Loucy (cell line): ENCODE data around the gene PSMB9.

ENCODE experiments used
- H2AFZ ChIP-seq: fragments of 200-600 bp; sonication (generic); 2 replicates; pipeline ENCODE4 v1.6.0; 2016; ENCODE audit warnings: antibody characterized with exemption, mild to moderate bottlenecking, low read length, moderate library complexity
- H3F3A ChIP-seq: fragments of 200-600 bp; 2 replicates; pipeline ENCODE4 v1.6.0; 2016; ENCODE audit warnings: antibody characterized with exemption, low read depth, mild to moderate bottlenecking
- H3K27me3 ChIP-seq: fragments of 200-600 bp; sonication (generic); 2 replicates; pipeline ENCODE4 v1.6.1; 2014; ENCODE audit warnings: low read length, mild to moderate bottlenecking; ENCODE audit not compliant: insufficient read depth, poor library complexity, severe bottlenecking
- H3K36me3 ChIP-seq: fragments of 200-600 bp; sonication (generic); 2 replicates; pipeline ENCODE4 v1.6.1; 2016; ENCODE audit warnings: low read length; ENCODE audit not compliant: insufficient read depth
- H3K4me1 ChIP-seq: fragments of 200-600 bp; sonication (generic); 2 replicates; pipeline ENCODE4 v1.5.1; 2014; ENCODE audit warnings: low read length, mild to moderate bottlenecking; ENCODE audit not compliant: insufficient read depth, poor library complexity, severe bottlenecking
- H3K4me2 ChIP-seq: fragments of 200-600 bp; sonication (generic); 2 replicates; pipeline ENCODE4 v1.6.0; 2014; ENCODE audit warnings: antibody characterized with exemption, low read length, low read depth, mild to moderate bottlenecking; ENCODE audit not compliant: poor library complexity, severe bottlenecking
- H3K4me3 ChIP-seq: fragments of 200-600 bp; sonication (generic); 2 replicates; pipeline ENCODE4 v1.5.1; 2014; ENCODE audit warnings: low read length, mild to moderate bottlenecking, mixed read lengths; ENCODE audit not compliant: poor library complexity, severe bottlenecking
- H3K79me2 ChIP-seq: fragments of 200-600 bp; sonication (generic); 2 replicates; pipeline ENCODE4 v1.6.1; 2014; ENCODE audit warnings: low read length; ENCODE audit not compliant: insufficient read depth
- H3K9ac ChIP-seq: fragments of 200-600 bp; sonication (generic); 2 replicates; pipeline ENCODE4 v1.6.0; 2014; ENCODE audit warnings: mild to moderate bottlenecking, low read depth, low read length, moderate library complexity; ENCODE audit not compliant: poor library complexity, severe bottlenecking
- H3K9me2 ChIP-seq: fragments of 200-600 bp; sonication (generic); replicated peaks from 2 replicates; pipeline ENCODE4 v1.6.1; 2016; ENCODE audit warnings: low read depth, low read length, mixed read lengths
- H3K9me3 ChIP-seq: fragments of 200-600 bp; sonication (generic); 2 replicates; pipeline ENCODE4 v1.6.1; 2014; ENCODE audit warnings: mild to moderate bottlenecking, antibody characterized with exemption, low read length, low read depth; ENCODE audit not compliant: insufficient read depth
- H4K20me1 ChIP-seq: fragments of 200-600 bp; sonication (generic); 2 replicates; pipeline ENCODE4 v1.6.0; 2014; ENCODE audit warnings: antibody characterized with exemption, low read length, mild to moderate bottlenecking; ENCODE audit not compliant: insufficient read depth, poor library complexity, severe bottlenecking
- CTCF ChIP-seq: fragments of 200-600 bp; sonication (generic); conservative IDR thresholded peaks from 2 replicates; pipeline ENCODE4 v1.5.1; 2014; ENCODE audit warnings: mild to moderate bottlenecking, antibody characterized with exemption, low read length
- EZH2phosphoT487 ChIP-seq: fragments of 200-600 bp; IDR thresholded peaks from 2 replicates; pipeline ENCODE4 v1.6.1; 2018; ENCODE audit warnings: antibody characterized with exemption, mild to moderate bottlenecking, moderate library complexity, borderline replicate concordance

Gene PSMB9

DNA sequence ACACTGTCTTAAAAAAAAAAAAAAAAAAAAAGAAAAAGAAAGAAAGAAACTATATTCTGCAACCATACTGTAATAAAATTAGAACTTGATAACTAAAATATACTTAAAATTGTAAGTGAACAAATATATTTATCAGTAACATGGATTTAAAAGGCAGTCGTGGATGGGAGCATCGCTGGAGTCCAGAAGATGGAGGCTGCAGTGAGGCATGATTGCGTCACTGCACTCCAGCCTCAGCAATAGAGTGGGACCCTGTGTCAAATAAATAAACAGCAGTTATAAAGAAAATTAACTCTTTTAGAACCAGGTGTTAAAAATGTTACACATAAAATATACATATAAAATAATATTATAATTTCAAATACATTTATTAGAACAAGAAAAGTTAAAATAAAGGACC lies 8.7 kb downstream of the PSMB9 start:
- TF ChIP-seq EZH2phosphoT487 (no peak), CTCF (no peak)
- Histone ChIP-seq H3K27me3 (no peaks in the 10 kb centered on the region), H3K9ac (no peak overlapping the region)

GRCh38 chr6:32865724-32866443 lies 11.9 kb downstream of the PSMB9 start:
- no peaks in the 10 kb centered on the region for H4K20me1 ChIP-seq
- no peak overlapping the region for H2AFZ ChIP-seq
- no peaks in the 10 kb centered on the region for H3K27me3 ChIP-seq
- no peaks in the 10 kb centered on the region for H3K9me2 ChIP-seq
- peaks cover 36% of the 10 kb centered on the region for H3K4me1 ChIP-seq
- no peak overlapping the region for H3K4me3 ChIP-seq
- H3K9ac ChIP-seq = no peak overlapping the region
- peak overlapping the region; percentile 64 for H3K4me2 ChIP-seq
- H3K9me3 ChIP-seq = no peaks in the 10 kb centered on the region
- TF ChIP-seq CTCF = no peak
- TF ChIP-seq EZH2phosphoT487 = no peak
- no peaks in the 10 kb centered on the region for H3F3A ChIP-seq
- H3K36me3 ChIP-seq = no peaks in the 10 kb centered on the region
- H3K79me2 ChIP-seq = peaks cover 5% of the 10 kb centered on the region

More for the DNA sequence above, 8.7 kb downstream of the PSMB9 start:
- Histone ChIP-seq H3K79me2 (peaks cover 37% of the 10 kb centered on the region), H2AFZ (no peak overlapping the region), H3K4me1 (peaks cover 61% of the 10 kb centered on the region), H3K4me2 (no peak overlapping the region), H3F3A (no peaks in the 10 kb centered on the region), H3K9me3 (no peaks in the 10 kb centered on the region), H4K20me1 (peaks cover 13% of the 10 kb centered on the region), H3K9me2 (no peaks in the 10 kb centered on the region), H3K4me3 (no peak overlapping the region), H3K36me3 (peaks cover 17% of the 10 kb centered on the region; the same call in 1 of the 2 replicates)

- TF ChIP-seq EZH2phosphoT487 (no peak), CTCF (no peak)
- H3K4me3 ChIP-seq = peak overlapping the region; percentile 47
- peak overlapping the region; percentile 10; the same call in 1 of the 2 replicates for H2AFZ ChIP-seq
- no peaks in the 10 kb centered on the region for H3K79me2 ChIP-seq
- no peaks in the 10 kb centered on the region for H3F3A ChIP-seq
- H3K4me2 ChIP-seq = peak overlapping the region; percentile 64
- H3K9ac ChIP-seq = peak overlapping the region; percentile 57
- no peaks in the 10 kb centered on the region for H3K9me3 ChIP-seq
- no peaks in the 10 kb centered on the region for H3K27me3 ChIP-seq
- H3K4me1 ChIP-seq = peaks cover 31% of the 10 kb centered on the region
- no peaks in the 10 kb centered on the region for H4K20me1 ChIP-seq
- no peaks in the 10 kb centered on the region for H3K9me2 ChIP-seq
- no peaks in the 10 kb centered on the region for H3K36me3 ChIP-seq
These were observed 13.1 kb downstream of the PSMB9 start for GRCh38 chr6:32867022-32867477.
